ENCODE data around the gene NTN4.
"Not testable (repeated sequence)": the region's sequence is repeated elsewhere in the genome, so short reads cannot be mapped to it uniquely, and the experiment has no call there.

NTN4 gene

GRCh38 chr12:95633049-95633731 lies 157.4 kb downstream of the NTN4 start:
- no peak overlapping the region for H3K4me3 ChIP-seq (ENCODE audit: low read depth in 1 of 2, low read length in 2 of 2)
- H3K27ac ChIP-seq (ENCODE audit: low read length), result peak overlapping the region; percentile 56

GRCh38 chr12:95630496-95630895 lies 160.1 kb downstream of the NTN4 start:
- H3K27me3 ChIP-seq (ENCODE audit: low read depth, low read length), result no peaks in the 10 kb centered on the region
- no peak overlapping the region for H3K27ac ChIP-seq (ENCODE audit: low read length)
- H3K9me3 ChIP-seq (ENCODE audit: control insufficient read depth in 1 of 2, low read length in 2 of 2), result no peaks in the 10 kb centered on the region
- H3K4me3 ChIP-seq (ENCODE audit: low read depth in 1 of 2, low read length in 2 of 2), result no peak overlapping the region
- H3K36me3 ChIP-seq (ENCODE audit: control insufficient read depth in 1 of 2, insufficient read depth in 2 of 2, low read length in 2 of 2), result no peaks in the 10 kb centered on the region
- H3K4me1 ChIP-seq (ENCODE audit: control insufficient read depth in 1 of 2, insufficient read depth in 2 of 2, low read length in 2 of 2), result peaks cover 6 to 8% of the 10 kb centered on the region in 2 donors

More at GRCh38 chr12:95633049-95633731, 157.4 kb downstream of the NTN4 start:
- no peaks in the 10 kb centered on the region for H3K27me3 ChIP-seq (ENCODE audit: low read depth, low read length)
- H3K36me3 ChIP-seq (ENCODE audit: control insufficient read depth in 1 of 2, insufficient read depth in 2 of 2, low read length in 2 of 2), result no peaks in the 10 kb centered on the region
- H3K4me1 ChIP-seq (ENCODE audit: control insufficient read depth in 1 of 2, insufficient read depth in 2 of 2, low read length in 2 of 2), result peaks cover 6 to 8% of the 10 kb centered on the region in 2 donors
- no peaks in the 10 kb centered on the region for H3K9me3 ChIP-seq (ENCODE audit: control insufficient read depth in 1 of 2, low read length in 2 of 2)

DNA sequence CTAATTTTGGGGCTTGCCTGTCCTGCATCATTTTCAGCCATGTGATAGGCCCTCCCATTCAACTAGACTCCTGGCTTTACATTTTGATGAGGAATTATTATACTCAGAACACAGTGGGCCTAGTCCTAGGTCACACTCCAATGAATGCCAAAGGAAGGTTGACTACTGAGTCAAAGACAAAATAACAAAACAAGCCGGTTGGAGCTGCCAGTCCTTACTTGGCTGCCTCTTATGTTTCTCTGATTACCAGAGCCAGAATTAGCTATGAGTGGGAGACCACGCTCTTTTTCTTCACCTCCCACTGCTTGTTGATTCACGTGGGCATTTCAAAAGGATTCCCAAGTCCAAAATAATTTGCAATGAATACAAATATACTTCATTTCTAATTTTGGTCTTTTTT lies 161.2 kb downstream of the NTN4 start:
- H3K4me1 ChIP-seq (ENCODE audit: control insufficient read depth in 1 of 2, insufficient read depth in 2 of 2, low read length in 2 of 2), result peaks cover 6 to 14% of the 10 kb centered on the region in 2 donors
- no peaks in the 10 kb centered on the region for H3K27me3 ChIP-seq (ENCODE audit: low read depth, low read length)
- no peaks in the 10 kb centered on the region for H3K36me3 ChIP-seq (ENCODE audit: control insufficient read depth in 1 of 2, insufficient read depth in 2 of 2, low read length in 2 of 2)
- H3K9me3 ChIP-seq (ENCODE audit: control insufficient read depth in 1 of 2, low read length in 2 of 2), result no peaks in the 10 kb centered on the region
- H3K27ac ChIP-seq (ENCODE audit: low read length), result no peak overlapping the region
- no peak overlapping the region for H3K4me3 ChIP-seq (ENCODE audit: low read depth in 1 of 2, low read length in 2 of 2)

DNA sequence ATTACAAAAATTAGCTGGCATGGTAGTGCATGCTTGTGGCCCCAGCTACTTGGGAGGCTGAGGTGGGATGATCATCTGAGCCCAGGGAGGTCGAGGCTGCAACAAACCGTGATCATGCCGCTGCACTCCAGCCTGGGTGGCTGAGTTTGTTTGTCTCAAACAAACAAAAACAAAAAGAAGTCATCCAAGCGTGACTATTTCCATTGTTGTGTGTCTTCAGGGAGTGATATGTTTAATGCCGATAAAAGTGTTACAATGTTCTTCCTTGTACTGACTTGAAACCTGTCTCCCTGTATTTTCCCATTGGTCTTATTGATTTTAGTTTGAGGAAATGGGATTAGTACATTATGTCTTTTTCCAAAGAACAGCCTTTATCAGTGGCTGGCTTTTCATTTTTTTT lies 163.7 kb downstream of the NTN4 start:
- H3K27ac ChIP-seq (ENCODE audit: low read length), result no peak overlapping the region

GRCh38 chr12:95625012-95625411 lies 165.6 kb downstream of the NTN4 start:
- H3K4me1 ChIP-seq (ENCODE audit: control insufficient read depth in 1 of 2, insufficient read depth in 2 of 2, low read length in 2 of 2), result peaks cover 0 to 7% of the 10 kb centered on the region in 2 donors
- H3K9me3 ChIP-seq (ENCODE audit: control insufficient read depth in 1 of 2, low read length in 2 of 2), result no peaks in the 10 kb centered on the region
- no peaks in the 10 kb centered on the region for H3K27me3 ChIP-seq (ENCODE audit: low read depth, low read length)
- H3K4me3 ChIP-seq (ENCODE audit: low read depth in 1 of 2, low read length in 2 of 2), result no peak overlapping the region
- peak overlapping the region; percentile 77 for H3K27ac ChIP-seq (ENCODE audit: low read length)
- no peaks in the 10 kb centered on the region for H3K36me3 ChIP-seq (ENCODE audit: control insufficient read depth in 1 of 2, insufficient read depth in 2 of 2, low read length in 2 of 2)

More for the DNA sequence above, 163.7 kb downstream of the NTN4 start:
- Histone ChIP-seq H3K36me3 (ENCODE audit: control insufficient read depth in 1 of 2, insufficient read depth in 2 of 2, low read length in 2 of 2) (no peaks in the 10 kb centered on the region), H3K27me3 (ENCODE audit: low read depth, low read length) (no peaks in the 10 kb centered on the region), H3K9me3 (ENCODE audit: control insufficient read depth in 1 of 2, low read length in 2 of 2) (no peaks in the 10 kb centered on the region), H3K4me3 (ENCODE audit: low read depth in 1 of 2, low read length in 2 of 2) (no peak overlapping the region), H3K4me1 (ENCODE audit: control insufficient read depth in 1 of 2, insufficient read depth in 2 of 2, low read length in 2 of 2) (peaks cover 0 to 7% of the 10 kb centered on the region in 2 donors)

DNA sequence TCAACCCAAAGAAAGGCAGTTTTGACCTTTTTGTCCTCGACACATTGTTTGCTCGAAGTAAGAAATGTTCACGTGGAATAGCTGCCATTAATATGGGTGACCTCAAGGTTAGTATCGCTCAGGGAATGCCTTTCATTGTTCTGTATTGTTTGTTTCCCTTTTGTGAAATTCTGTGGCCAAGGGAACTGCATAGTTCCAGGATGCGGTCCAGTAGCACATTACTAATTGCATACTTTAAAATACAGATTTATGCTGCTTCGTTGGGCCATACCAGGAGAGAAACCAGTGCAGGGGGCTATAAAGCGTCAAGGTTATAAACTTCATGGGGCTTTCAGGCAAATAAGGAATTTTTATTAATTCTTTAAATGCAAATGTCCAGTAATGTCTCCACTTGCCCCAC lies 166.0 kb downstream of the NTN4 start:
- H3K4me3 ChIP-seq (ENCODE audit: low read depth in 1 of 2, low read length in 2 of 2), result no peak overlapping the region
- H3K27ac ChIP-seq (ENCODE audit: low read length), result peak overlapping the region; percentile 81
- H3K27me3 ChIP-seq (ENCODE audit: low read depth, low read length), result no peaks in the 10 kb centered on the region
- no peaks in the 10 kb centered on the region for H3K36me3 ChIP-seq (ENCODE audit: control insufficient read depth in 1 of 2, insufficient read depth in 2 of 2, low read length in 2 of 2)
- H3K4me1 ChIP-seq (ENCODE audit: control insufficient read depth in 1 of 2, insufficient read depth in 2 of 2, low read length in 2 of 2), result peaks cover 0 to 7% of the 10 kb centered on the region in 2 donors
- no peaks in the 10 kb centered on the region for H3K9me3 ChIP-seq (ENCODE audit: control insufficient read depth in 1 of 2, low read length in 2 of 2)

DNA sequence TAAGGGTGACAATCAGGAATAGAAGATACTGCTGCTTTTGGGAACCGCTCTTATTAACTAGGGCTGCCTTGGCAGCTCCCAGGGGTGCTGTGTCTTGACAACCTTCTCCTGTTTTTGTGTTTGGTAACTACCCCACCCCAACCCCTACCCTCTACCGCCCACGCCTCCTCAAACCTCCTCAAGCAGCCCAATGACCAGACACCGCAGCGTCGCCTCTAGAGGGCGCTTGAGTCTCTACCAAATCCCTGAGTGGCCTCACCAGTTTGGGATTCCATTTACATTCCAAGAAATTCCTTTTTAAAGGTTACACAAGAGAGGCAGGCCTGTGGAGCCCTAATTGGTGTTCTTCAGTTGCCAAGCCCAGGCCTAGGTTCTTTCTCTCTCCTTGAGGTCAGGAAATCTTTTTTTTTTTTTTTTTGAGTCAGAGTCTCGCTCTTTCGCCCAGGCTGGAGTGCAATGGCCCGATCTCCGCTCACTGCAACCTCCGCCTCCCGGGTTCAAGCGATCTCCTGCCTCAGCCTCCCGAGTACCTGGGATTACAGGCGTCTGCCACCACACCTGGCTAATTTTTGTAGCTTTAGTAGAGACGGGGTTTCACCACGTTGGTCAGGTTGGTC lies 166.9 kb downstream of the NTN4 start:
- no peak overlapping the region for H3K4me3 ChIP-seq (ENCODE audit: low read depth in 1 of 2, low read length in 2 of 2)
- no peaks in the 10 kb centered on the region for H3K36me3 ChIP-seq (ENCODE audit: control insufficient read depth in 1 of 2, insufficient read depth in 2 of 2, low read length in 2 of 2)
- H3K4me1 ChIP-seq (ENCODE audit: control insufficient read depth in 1 of 2, insufficient read depth in 2 of 2, low read length in 2 of 2), result peaks cover 0 to 7% of the 10 kb centered on the region in 2 donors
- H3K9me3 ChIP-seq (ENCODE audit: control insufficient read depth in 1 of 2, low read length in 2 of 2), result no peaks in the 10 kb centered on the region
- no peaks in the 10 kb centered on the region for H3K27me3 ChIP-seq (ENCODE audit: low read depth, low read length)
- peak overlapping the region; percentile 81 for H3K27ac ChIP-seq (ENCODE audit: low read length)

GRCh38 chr12:95622879-95623278 lies 167.7 kb downstream of the NTN4 start:
- Histone ChIP-seq H3K9me3 (ENCODE audit: control insufficient read depth in 1 of 2, low read length in 2 of 2) (no peaks in the 10 kb centered on the region), H3K4me1 (ENCODE audit: control insufficient read depth in 1 of 2, insufficient read depth in 2 of 2, low read length in 2 of 2) (peaks cover 0 to 7% of the 10 kb centered on the region in 2 donors), H3K27ac (ENCODE audit: low read length) (no peak overlapping the region), H3K36me3 (ENCODE audit: control insufficient read depth in 1 of 2, insufficient read depth in 2 of 2, low read length in 2 of 2) (no peaks in the 10 kb centered on the region), H3K27me3 (ENCODE audit: low read depth, low read length) (no peaks in the 10 kb centered on the region), H3K4me3 (ENCODE audit: low read depth in 1 of 2, low read length in 2 of 2) (no peak overlapping the region)

GRCh38 chr12:95621725-95622124 lies 168.8 kb downstream of the NTN4 start:
- H3K4me3 ChIP-seq (ENCODE audit: low read depth in 1 of 2, low read length in 2 of 2), result no peak overlapping the region
- H3K36me3 ChIP-seq (ENCODE audit: control insufficient read depth in 1 of 2, insufficient read depth in 2 of 2, low read length in 2 of 2), result no peaks in the 10 kb centered on the region
- H3K27ac ChIP-seq (ENCODE audit: low read length), result no peak overlapping the region
- H3K9me3 ChIP-seq (ENCODE audit: control insufficient read depth in 1 of 2, low read length in 2 of 2), result no peaks in the 10 kb centered on the region
- H3K4me1 ChIP-seq (ENCODE audit: control insufficient read depth in 1 of 2, insufficient read depth in 2 of 2, low read length in 2 of 2), result peaks cover 0 to 7% of the 10 kb centered on the region in 2 donors
- H3K27me3 ChIP-seq (ENCODE audit: low read depth, low read length), result no peaks in the 10 kb centered on the region

DNA sequence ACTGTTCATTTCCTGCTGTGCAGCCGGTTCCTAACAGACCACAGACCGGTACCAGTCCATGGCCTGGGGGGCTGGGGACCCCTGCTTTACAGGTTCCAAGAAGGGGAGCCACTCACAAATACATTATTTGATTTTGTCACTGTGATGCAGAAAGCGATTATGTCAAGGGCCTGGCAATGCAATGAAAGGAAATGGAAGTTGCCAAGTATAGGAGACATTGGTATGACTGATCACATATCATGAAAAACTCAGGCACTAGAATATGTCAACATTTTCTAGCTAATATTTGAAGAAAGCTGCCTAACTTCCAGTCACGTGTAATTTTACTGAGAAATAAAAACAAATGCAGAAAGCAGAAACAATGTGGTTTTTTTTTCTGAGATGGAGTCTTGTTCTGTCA lies 170.4 kb downstream of the NTN4 start:
- no peaks in the 10 kb centered on the region for H3K9me3 ChIP-seq (ENCODE audit: control insufficient read depth in 1 of 2, low read length in 2 of 2)
- H3K4me3 ChIP-seq (ENCODE audit: low read depth in 1 of 2, low read length in 2 of 2), result no peak overlapping the region
- no peaks in the 10 kb centered on the region for H3K27me3 ChIP-seq (ENCODE audit: low read depth, low read length)
- peaks cover 0 to 6% of the 10 kb centered on the region in 2 donors for H3K4me1 ChIP-seq (ENCODE audit: control insufficient read depth in 1 of 2, insufficient read depth in 2 of 2, low read length in 2 of 2)
- no peaks in the 10 kb centered on the region for H3K36me3 ChIP-seq (ENCODE audit: control insufficient read depth in 1 of 2, insufficient read depth in 2 of 2, low read length in 2 of 2)
- H3K27ac ChIP-seq (ENCODE audit: low read length), result no peak overlapping the region

DNA sequence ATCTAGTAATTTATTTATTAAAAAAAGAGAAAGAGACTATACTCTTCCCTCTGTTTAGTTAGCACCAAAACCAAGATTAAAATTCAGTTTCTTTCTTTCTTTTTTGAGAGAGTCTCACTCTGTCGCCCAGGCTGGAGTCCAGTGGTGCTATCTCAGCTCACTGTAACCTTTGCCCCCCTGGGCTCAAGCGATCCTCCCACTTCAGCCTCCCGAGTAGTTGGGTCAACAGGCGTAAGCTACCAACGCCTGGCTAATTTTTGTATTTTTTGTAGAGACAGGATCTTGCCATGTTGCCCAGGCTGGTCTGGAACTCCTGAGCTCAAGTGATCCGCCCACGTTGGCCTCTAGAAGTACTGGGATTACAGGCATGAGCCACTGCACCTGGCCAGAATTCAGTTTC lies 174.1 kb downstream of the NTN4 start:
- H3K27ac ChIP-seq (ENCODE audit: low read length); H3K4me1 ChIP-seq (ENCODE audit: control insufficient read depth in 1 of 2, insufficient read depth in 2 of 2, low read length in 2 of 2); H3K4me3 ChIP-seq (ENCODE audit: low read depth in 1 of 2, low read length in 2 of 2); H3K27me3 ChIP-seq (ENCODE audit: low read depth, low read length); H3K36me3 ChIP-seq (ENCODE audit: control insufficient read depth in 1 of 2, insufficient read depth in 2 of 2, low read length in 2 of 2); H3K9me3 ChIP-seq (ENCODE audit: control insufficient read depth in 1 of 2, low read length in 2 of 2): not testable (repeated sequence)

DNA sequence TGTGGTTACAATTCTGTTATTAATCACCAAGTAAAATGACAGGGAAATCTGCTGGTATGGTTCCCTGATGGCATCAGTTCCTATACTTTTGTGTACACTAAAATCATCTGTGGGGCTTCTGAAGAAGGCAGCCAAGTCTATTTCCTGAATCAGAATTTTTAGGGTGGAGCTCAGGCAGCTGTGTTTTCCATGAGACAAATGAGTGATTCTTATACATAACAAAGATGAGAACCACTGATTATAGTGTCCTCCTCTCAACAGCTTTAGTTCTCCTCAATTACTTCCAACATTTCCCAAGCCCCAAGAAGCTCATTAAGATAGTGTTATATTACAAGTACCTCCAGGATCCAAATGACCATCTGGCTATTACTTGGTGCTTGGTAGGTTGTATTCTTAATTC lies 174.8 kb downstream of the NTN4 start:
- H3K27me3 ChIP-seq (ENCODE audit: low read depth, low read length), result no peaks in the 10 kb centered on the region
- no peaks in the 10 kb centered on the region for H3K36me3 ChIP-seq (ENCODE audit: control insufficient read depth in 1 of 2, insufficient read depth in 2 of 2, low read length in 2 of 2)
- no peaks in the 10 kb centered on the region for H3K9me3 ChIP-seq (ENCODE audit: control insufficient read depth in 1 of 2, low read length in 2 of 2)
- H3K4me3 ChIP-seq (ENCODE audit: low read depth in 1 of 2, low read length in 2 of 2), result no peak overlapping the region
- H3K4me1 ChIP-seq (ENCODE audit: control insufficient read depth in 1 of 2, insufficient read depth in 2 of 2, low read length in 2 of 2), result no peaks in the 10 kb centered on the region
- no peak overlapping the region for H3K27ac ChIP-seq (ENCODE audit: low read length)

Measured in muscle layer of duodenum (tissue), 2 donors.